Neural crest cell (in vitro differentiated cells): Measurements from ENCODE around the gene HDAC4. TPM values are rescaled to one million over a fixed set of nuclear protein-coding genes. Genes with fewer than 3 reads are reported as not detected.
A peak's percentile ranks its signal among the peaks of the same experiment; 100 is the strongest.

Source experiments
- DNase-seq: peaks from one replicate; pipeline ENCODE4 v3.0.0; 2021; ENCODE audit warnings: low read depth, mixed read lengths, low spot score
- H3K27ac Mint-ChIP-seq: one replicate; pipeline ENCODE4 v1.8.0; 2021; ENCODE audit warnings: mild to moderate bottlenecking, mixed read lengths; ENCODE audit not compliant: unreplicated experiment
- H3K27me3 Mint-ChIP-seq: 2 replicates; pipeline ENCODE4 v1.8.0; 2021; ENCODE audit warnings: low read depth, mild to moderate bottlenecking, mixed read lengths
- H3K36me3 Mint-ChIP-seq: 2 replicates; pipeline ENCODE4 v1.8.0; 2021; ENCODE audit warnings: low read depth, mild to moderate bottlenecking, mixed read lengths
- H3K4me1 Mint-ChIP-seq: 2 replicates; pipeline ENCODE4 v1.8.0; 2021; ENCODE audit warnings: mixed read lengths
- H3K4me3 Mint-ChIP-seq: one replicate; pipeline ENCODE4 v1.8.0; 2021; ENCODE audit warnings: mild to moderate bottlenecking, mixed read lengths
- H3K9me3 Mint-ChIP-seq: 2 replicates; pipeline ENCODE4 v1.8.0; 2021; ENCODE audit warnings: mixed read lengths
- microRNA-seq: library from miRNA; unstranded; fragments of <30 nt; microRNA quantifications from one replicate; pipeline ENCODE4, GENCODE V29; 2020
- total RNA-seq: library from RNA; stranded (reverse); gene quantifications from 2 replicates; pipeline ENCODE4 v1.2.1, GENCODE V29; 2021
- TF ChIP-seq, protein P1 (sequence below): fragments of 200-600 bp; sonication (generic); conservative IDR thresholded peaks from 2 replicates; pipeline ENCODE4 v1.5.0; 2021; ENCODE audit warnings: antibody characterized with exemption, mild to moderate bottlenecking

HDAC4 gene
- total RNA-seq, 1 donor from 2014 or later, result 52.1 TPM

DNA sequence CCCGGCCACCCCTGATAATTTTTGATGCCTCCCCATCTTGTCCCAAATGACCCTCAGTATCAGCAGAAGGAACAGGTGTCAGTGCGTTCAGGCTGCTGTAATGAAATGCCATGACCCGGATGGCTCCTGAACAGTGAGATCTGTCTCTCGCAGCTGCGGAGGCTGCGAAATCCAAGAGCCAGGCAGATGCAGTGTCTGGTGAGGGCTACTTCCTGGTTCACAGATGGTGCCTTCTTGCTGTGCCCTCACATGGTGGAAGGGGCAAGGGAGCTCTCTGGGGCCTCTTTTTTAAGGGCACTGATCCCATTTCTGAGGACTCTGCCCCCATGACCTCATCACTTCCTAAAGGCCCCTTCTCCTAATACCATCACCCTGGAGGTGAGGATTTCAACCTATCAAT, 400.7 kb downstream of the HDAC4 start:
- peaks cover 8% of the 10 kb centered on the region for H3K9me3 Mint-ChIP-seq
- DNase-seq, result no peak
- no peak overlapping the region for H3K27ac Mint-ChIP-seq
- H3K27me3 Mint-ChIP-seq, result no peaks in the 10 kb centered on the region
- peaks cover 6% of the 10 kb centered on the region for H3K4me1 Mint-ChIP-seq
- H3K4me3 Mint-ChIP-seq, result no peak overlapping the region
- TF ChIP-seq, protein P1, sequence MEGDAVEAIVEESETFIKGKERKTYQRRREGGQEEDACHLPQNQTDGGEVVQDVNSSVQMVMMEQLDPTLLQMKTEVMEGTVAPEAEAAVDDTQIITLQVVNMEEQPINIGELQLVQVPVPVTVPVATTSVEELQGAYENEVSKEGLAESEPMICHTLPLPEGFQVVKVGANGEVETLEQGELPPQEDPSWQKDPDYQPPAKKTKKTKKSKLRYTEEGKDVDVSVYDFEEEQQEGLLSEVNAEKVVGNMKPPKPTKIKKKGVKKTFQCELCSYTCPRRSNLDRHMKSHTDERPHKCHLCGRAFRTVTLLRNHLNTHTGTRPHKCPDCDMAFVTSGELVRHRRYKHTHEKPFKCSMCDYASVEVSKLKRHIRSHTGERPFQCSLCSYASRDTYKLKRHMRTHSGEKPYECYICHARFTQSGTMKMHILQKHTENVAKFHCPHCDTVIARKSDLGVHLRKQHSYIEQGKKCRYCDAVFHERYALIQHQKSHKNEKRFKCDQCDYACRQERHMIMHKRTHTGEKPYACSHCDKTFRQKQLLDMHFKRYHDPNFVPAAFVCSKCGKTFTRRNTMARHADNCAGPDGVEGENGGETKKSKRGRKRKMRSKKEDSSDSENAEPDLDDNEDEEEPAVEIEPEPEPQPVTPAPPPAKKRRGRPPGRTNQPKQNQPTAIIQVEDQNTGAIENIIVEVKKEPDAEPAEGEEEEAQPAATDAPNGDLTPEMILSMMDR, result no peak
- H3K36me3 Mint-ChIP-seq, result peaks cover 3% of the 10 kb centered on the region

DNA sequence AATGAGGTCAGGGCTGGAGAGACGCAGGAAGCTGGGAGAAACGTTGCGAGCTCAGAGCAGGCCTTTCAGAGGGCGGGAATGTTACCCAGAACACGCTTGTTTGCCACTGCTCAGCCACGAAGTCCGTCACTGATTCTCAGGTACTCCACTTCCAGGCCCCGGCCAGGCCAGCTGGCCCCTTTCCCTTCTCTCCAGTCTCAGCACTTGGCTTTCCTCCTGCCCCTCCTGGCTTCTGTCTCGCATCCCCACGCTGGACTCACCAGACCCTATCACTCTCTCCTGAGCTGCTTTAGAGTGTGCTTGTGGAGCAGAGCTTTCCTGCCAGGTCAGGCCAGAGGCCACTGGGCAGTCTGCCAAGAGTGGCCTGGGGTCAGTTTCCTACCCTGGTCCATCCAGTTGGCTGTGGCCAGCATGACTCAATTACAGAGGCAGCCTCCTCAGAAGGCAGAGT, 401.5 kb downstream of the HDAC4 start:
- DNase-seq, result no peak
- TF ChIP-seq, protein P1, result no peak
- Mint-ChIP-seq H3K4me3 (no peak overlapping the region), H3K27ac (peak overlapping the region; percentile 75), H3K9me3 (peaks cover 8% of the 10 kb centered on the region), H3K36me3 (peaks cover 3% of the 10 kb centered on the region), H3K27me3 (no peaks in the 10 kb centered on the region), H3K4me1 (peaks cover 6% of the 10 kb centered on the region)

DNA sequence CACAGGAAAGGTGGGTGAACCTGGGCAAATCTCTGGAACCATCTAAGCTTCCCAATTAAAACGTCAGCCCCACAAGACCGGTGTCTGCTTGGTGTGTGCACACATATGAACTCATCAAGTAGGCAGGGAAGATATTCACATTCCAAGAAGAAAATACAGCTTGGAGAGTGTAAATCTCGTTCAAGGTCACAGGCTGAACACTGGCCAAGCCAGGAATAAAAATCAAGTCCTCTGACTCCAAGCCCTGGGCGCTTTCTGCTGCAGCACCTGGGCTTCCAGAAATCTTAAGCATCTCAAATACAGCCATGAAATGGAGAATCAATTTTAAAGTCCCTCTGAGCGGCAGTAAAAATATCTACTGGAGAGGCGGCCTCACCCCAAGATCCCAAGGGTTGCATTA, 402.0 kb downstream of the HDAC4 start:
- Mint-ChIP-seq H3K9me3 (peaks cover 12% of the 10 kb centered on the region), H3K27me3 (no peaks in the 10 kb centered on the region), H3K27ac (no peak overlapping the region), H3K4me1 (peaks cover 6% of the 10 kb centered on the region), H3K4me3 (no peak overlapping the region), H3K36me3 (peaks cover 6% of the 10 kb centered on the region)
- no peak for DNase-seq
- TF ChIP-seq, protein P1, result no peak

Small RNA genes lying within 50 kb of the gene (microRNA-seq; reads per million reads assigned to microRNA genes)
- gene MIR2467, result 2.4 reads per million
- gene MIR4269, result not detected
- gene MIR4440, result not detected
- not detected for gene MIR4441
